ENCODE measurements around the gene STRADB. TPM values are rescaled to one million over a fixed set of nuclear protein-coding genes. Genes with fewer than 3 reads are reported as not detected.
A peak's percentile ranks its signal among the peaks of the same experiment; 100 is the strongest.
"Not testable (repeated sequence)": the region's sequence is repeated elsewhere in the genome, so short reads cannot be mapped to it uniquely, and the experiment has no call there.

The STRADB gene
- total RNA-seq, 1 donor from 2014 or later, result 9.6 TPM

GRCh38 chr2:201420442-201421113 is 31.0 kb upstream of the STRADB start:
- DNase-seq (ENCODE audit: extremely low spot score in 2 of 2), result no peak
- Histone ChIP-seq H3K4me1 (no peaks in the 10 kb centered on the region), H3K9me3 (no peaks in the 10 kb centered on the region), H3K4me3 (no peak overlapping the region), H3K27ac (peak overlapping the region; percentile 52), H3K27me3 (no peaks in the 10 kb centered on the region), H3K36me3 (no peaks in the 10 kb centered on the region)
- TF ChIP-seq POLR2A (IDR thresholded peaks at IDR 0.05) (no peak), POLR2AphosphoS5 (IDR thresholded peaks at IDR 0.05; ENCODE audit: insufficient read depth in 1 of 2, low read depth in 1 of 2) (peak in 1 of 2 donors; percentile 57), CTCF (IDR thresholded peaks at IDR 0.05) (no peak)
- intact Hi-C loops (cut with DNase I), result no loop called here

GRCh38 chr2:201425952-201426351 is 25.6 kb upstream of the STRADB start:
- no peak overlapping the region for H3K4me3 ChIP-seq
- no peaks in the 10 kb centered on the region for H3K36me3 ChIP-seq
- no peak for DNase-seq (ENCODE audit: extremely low spot score in 2 of 2)
- TF ChIP-seq CTCF (IDR thresholded peaks at IDR 0.05) (no peak), POLR2AphosphoS5 (IDR thresholded peaks at IDR 0.05; ENCODE audit: insufficient read depth in 1 of 2, low read depth in 1 of 2) (no peak), POLR2A (IDR thresholded peaks at IDR 0.05) (no peak)
- intact Hi-C loops (cut with DNase I), result no loop called here
- no peak overlapping the region for H3K27ac ChIP-seq
- no peaks in the 10 kb centered on the region for H3K27me3 ChIP-seq
- H3K4me1 ChIP-seq, result no peaks in the 10 kb centered on the region
- no peaks in the 10 kb centered on the region for H3K9me3 ChIP-seq

GRCh38 chr2:201428366-201428765 is 23.2 kb upstream of the STRADB start:
- peaks cover 22% of the 10 kb centered on the region for H3K4me1 ChIP-seq
- DNase-seq (ENCODE audit: extremely low spot score in 2 of 2); H3K4me3 ChIP-seq; H3K27me3 ChIP-seq; H3K36me3 ChIP-seq; H3K9me3 ChIP-seq; H3K27ac ChIP-seq; intact Hi-C loops (cut with DNase I): not testable (repeated sequence)

- DNase-seq (ENCODE audit: extremely low spot score in 2 of 2); H3K27me3 ChIP-seq; intact Hi-C loops (cut with DNase I); H3K9me3 ChIP-seq; H3K36me3 ChIP-seq; H3K27ac ChIP-seq; H3K4me3 ChIP-seq: not testable (repeated sequence)
- H3K4me1 ChIP-seq, result peaks cover 27% of the 10 kb centered on the region
These were observed 21.7 kb upstream of the STRADB start for GRCh38 chr2:201429835-201430234.

GRCh38 chr2:201430322-201430721 is 21.2 kb upstream of the STRADB start:
- intact Hi-C loops (cut with DNase I); H3K36me3 ChIP-seq; DNase-seq (ENCODE audit: extremely low spot score in 2 of 2); H3K9me3 ChIP-seq; H3K27me3 ChIP-seq; H3K4me3 ChIP-seq; H3K27ac ChIP-seq: not testable (repeated sequence)
- peaks cover 27% of the 10 kb centered on the region for H3K4me1 ChIP-seq

- no peak for DNase-seq (ENCODE audit: extremely low spot score in 2 of 2)
- Histone ChIP-seq H3K4me1 (peaks cover 27% of the 10 kb centered on the region), H3K27me3 (no peaks in the 10 kb centered on the region), H3K27ac (no peak overlapping the region), H3K9me3 (no peaks in the 10 kb centered on the region), H3K4me3 (no peak overlapping the region), H3K36me3 (no peaks in the 10 kb centered on the region)
- no peak for TF ChIP-seq POLR2A (IDR thresholded peaks at IDR 0.05)
- TF ChIP-seq POLR2AphosphoS5 (IDR thresholded peaks at IDR 0.05; ENCODE audit: insufficient read depth in 1 of 2, low read depth in 1 of 2), result no peak
- no peak for TF ChIP-seq CTCF (IDR thresholded peaks at IDR 0.05)
- intact Hi-C loops (cut with DNase I), result no loop called here
These were observed 20.7 kb upstream of the STRADB start for GRCh38 chr2:201430839-201431238.
